Upper lobe of right lung (tissue), 1 donor: ENCODE data around the gene ABHD17B. TPM values are rescaled to one million over a fixed set of nuclear protein-coding genes. Genes with fewer than 3 reads are reported as not detected.

Source experiments
- ATAC-seq: fragments of 200-7000 bp; cut with Tn5 transposase; one replicate; pipeline ENCODE4 v1.9.1; 2020; ENCODE audit warnings: mild to moderate bottlenecking, moderate library complexity
- DNase-seq: peaks from one replicate; pipeline ENCODE4 v3.0.0-alpha.2; 2020
- H3K27ac ChIP-seq: fragments of 200-600 bp; one replicate; pipeline ENCODE4 v1.8.0; 2022
- H3K27me3 ChIP-seq: fragments of 200-600 bp; one replicate; pipeline ENCODE4 v1.8.0; 2022; ENCODE audit warnings: mild to moderate bottlenecking
- H3K36me3 ChIP-seq: fragments of 200-600 bp; one replicate; pipeline ENCODE4 v1.8.0; 2022
- H3K4me1 ChIP-seq: fragments of 200-600 bp; one replicate; pipeline ENCODE4 v1.8.0; 2022
- H3K4me3 ChIP-seq: fragments of 200-600 bp; one replicate; pipeline ENCODE4 v1.8.0; 2022; ENCODE audit warnings: mild to moderate bottlenecking
- H3K9me3 ChIP-seq: fragments of 200-600 bp; one replicate; pipeline ENCODE4 v1.8.0; 2022
- intact Hi-C: fragments of 100-400 bp; cut with DNase I; formaldehyde crosslinking; loops from one replicate; pipeline ENCODE4 v1.11.0; 2022
- total RNA-seq: library from RNA; stranded (reverse); fragmentation: NEBNext Ultra II Directional; extraction: Animal tissue kit (Norgen Biotek cat#: 25700); gene quantifications from one replicate; pipeline ENCODE4 v1.2.1, GENCODE V29; 2021
- TF ChIP-seq, protein P1 (sequence below): fragments of 200-600 bp; IDR thresholded peaks from one replicate; pipeline ENCODE4 v1.8.0; 2022; ENCODE audit warnings: antibody characterized with exemption
- donor health status: DM: no; HTN: yes; CAD: no; lungs with severe emphysema.

ABHD17B gene
- total RNA-seq, 1 donor from 2014 or later: 14.3 TPM

DNA sequence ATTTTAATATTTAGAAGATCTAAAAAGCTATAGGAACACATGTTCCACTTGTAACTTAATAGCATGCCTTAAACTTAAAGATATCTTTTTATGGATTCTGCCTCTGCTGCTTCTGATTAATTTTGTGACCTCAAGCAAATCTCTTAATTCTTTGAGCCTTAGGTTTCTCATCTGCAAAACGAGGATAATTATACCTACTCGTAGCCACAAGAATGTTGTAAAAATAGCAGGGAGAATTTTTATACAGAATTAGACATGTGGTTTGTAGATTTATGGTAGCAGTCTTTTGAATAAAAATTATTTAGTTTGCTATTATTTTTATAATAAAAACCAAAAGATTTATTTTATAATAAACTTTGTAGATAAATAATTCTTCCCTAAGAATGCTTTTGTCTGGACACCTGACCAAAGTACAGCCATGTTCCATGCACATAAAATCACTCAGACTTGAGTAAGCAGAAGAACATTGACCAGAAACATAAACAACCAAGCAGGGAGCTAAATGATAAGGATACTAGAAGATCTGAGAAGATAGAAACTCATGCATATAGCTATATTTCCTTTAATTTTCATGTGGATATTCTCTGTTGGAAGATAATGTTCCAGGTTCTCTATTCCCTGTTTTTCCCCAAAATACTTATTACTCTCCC, 18.9 kb upstream of the ABHD17B start:
- intact Hi-C loops: no loop called here
- ATAC-seq (no peak), DNase-seq (no peak)
- TF ChIP-seq, protein P1, sequence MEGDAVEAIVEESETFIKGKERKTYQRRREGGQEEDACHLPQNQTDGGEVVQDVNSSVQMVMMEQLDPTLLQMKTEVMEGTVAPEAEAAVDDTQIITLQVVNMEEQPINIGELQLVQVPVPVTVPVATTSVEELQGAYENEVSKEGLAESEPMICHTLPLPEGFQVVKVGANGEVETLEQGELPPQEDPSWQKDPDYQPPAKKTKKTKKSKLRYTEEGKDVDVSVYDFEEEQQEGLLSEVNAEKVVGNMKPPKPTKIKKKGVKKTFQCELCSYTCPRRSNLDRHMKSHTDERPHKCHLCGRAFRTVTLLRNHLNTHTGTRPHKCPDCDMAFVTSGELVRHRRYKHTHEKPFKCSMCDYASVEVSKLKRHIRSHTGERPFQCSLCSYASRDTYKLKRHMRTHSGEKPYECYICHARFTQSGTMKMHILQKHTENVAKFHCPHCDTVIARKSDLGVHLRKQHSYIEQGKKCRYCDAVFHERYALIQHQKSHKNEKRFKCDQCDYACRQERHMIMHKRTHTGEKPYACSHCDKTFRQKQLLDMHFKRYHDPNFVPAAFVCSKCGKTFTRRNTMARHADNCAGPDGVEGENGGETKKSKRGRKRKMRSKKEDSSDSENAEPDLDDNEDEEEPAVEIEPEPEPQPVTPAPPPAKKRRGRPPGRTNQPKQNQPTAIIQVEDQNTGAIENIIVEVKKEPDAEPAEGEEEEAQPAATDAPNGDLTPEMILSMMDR: no peak
- Histone ChIP-seq H3K4me1 (no peaks in the 10 kb centered on the region), H3K4me3 (no peak overlapping the region), H3K27ac (no peak overlapping the region), H3K27me3 (no peaks in the 10 kb centered on the region), H3K36me3 (no peaks in the 10 kb centered on the region), H3K9me3 (no peaks in the 10 kb centered on the region)

DNA sequence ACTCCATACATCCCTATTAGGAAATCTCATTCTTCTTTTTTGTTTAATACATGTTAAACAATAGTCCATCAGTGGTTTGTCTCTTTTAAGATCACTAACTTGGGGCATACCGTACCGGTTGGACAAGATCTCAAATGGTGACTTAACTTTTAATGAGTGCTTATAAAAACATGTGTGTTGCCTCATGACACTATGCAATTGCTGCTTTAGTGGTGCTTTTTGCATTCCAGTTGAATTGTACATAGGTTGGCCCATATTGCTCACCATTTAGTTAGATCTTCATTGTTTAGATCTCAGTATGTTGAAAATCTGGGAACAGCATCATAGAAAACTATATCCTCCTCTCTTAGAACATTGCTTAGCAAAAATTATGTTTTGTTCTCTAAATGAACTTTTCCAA, 18.2 kb upstream of the ABHD17B start:
- no peak overlapping the region for H3K27ac ChIP-seq
- intact Hi-C loops: no loop called here
- no peak overlapping the region for H3K4me3 ChIP-seq
- no peaks in the 10 kb centered on the region for H3K4me1 ChIP-seq
- TF ChIP-seq, protein P1: no peak
- H3K27me3 ChIP-seq: no peaks in the 10 kb centered on the region
- DNase-seq (no peak), ATAC-seq (no peak)
- no peaks in the 10 kb centered on the region for H3K36me3 ChIP-seq
- no peaks in the 10 kb centered on the region for H3K9me3 ChIP-seq

DNA sequence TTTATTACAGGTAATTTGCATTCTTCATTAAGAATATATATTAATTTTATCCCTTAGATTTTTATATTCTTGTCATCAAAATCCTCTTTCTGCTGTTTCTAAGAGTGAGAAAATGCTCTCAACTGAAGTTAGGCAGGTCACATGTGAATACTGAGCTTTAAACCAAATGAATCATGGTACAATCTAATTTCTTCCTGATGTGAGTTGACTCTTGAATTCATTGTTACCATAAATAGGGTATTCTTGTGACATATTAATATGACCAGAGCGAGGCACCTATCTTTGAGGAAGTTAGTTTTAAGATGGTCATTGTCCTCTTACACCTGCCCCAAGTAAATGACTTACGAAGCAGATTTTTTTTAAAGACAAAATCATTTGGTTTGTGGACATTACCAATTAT, 17.8 kb upstream of the ABHD17B start:
- H3K9me3 ChIP-seq: no peaks in the 10 kb centered on the region
- TF ChIP-seq, protein P1: no peak
- H3K27me3 ChIP-seq: no peaks in the 10 kb centered on the region
- no peak overlapping the region for H3K27ac ChIP-seq
- no peaks in the 10 kb centered on the region for H3K36me3 ChIP-seq
- ATAC-seq (no peak), DNase-seq (no peak)
- no peaks in the 10 kb centered on the region for H3K4me1 ChIP-seq
- H3K4me3 ChIP-seq: no peak overlapping the region
- intact Hi-C loops: no loop called here

DNA sequence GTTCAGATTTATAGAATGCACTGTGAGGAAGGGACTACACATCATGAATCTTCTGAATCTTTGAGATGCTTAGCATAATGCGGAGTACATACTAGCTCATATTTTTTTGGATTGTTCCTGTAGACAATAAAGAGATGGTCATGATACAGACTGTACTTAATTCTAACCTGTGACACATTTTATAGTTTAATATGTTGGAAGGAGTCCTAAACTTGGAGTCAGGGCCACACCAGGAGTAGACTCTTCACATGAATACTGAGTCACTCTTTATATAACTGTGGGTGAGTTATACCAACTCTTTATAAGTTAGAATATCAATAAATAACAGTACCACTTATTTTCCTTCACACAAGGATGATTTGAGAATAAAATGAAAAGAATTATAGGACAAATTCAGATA, 17.4 kb upstream of the ABHD17B start:
- DNase-seq (no peak), ATAC-seq (no peak)
- intact Hi-C loops: no loop called here
- TF ChIP-seq, protein P1: no peak
- Histone ChIP-seq H3K4me3 (no peak overlapping the region), H3K4me1 (no peaks in the 10 kb centered on the region), H3K27ac (no peak overlapping the region), H3K9me3 (no peaks in the 10 kb centered on the region), H3K27me3 (no peaks in the 10 kb centered on the region), H3K36me3 (no peaks in the 10 kb centered on the region)

DNA sequence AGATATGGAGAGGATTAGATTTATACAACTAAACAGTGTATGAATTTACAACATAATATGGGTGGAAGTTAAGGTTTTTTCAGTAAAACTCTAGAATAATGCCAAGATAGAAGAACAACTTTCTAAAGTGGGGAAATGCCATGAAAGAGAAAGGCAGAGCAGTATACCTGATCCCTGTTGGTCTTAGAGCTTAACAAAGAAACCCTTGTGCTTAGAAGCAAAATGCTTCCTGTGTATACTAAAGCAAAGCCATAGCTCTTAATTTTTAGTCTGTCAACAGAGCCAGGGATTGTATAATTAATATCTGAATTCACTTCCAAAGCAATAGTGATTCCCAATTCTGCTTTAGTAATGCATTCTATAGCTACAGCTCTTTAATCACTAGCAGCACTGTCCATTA, 14.8 kb upstream of the ABHD17B start:
- Histone ChIP-seq H3K4me3 (no peak overlapping the region), H3K27ac (no peak overlapping the region), H3K27me3 (no peaks in the 10 kb centered on the region), H3K4me1 (no peaks in the 10 kb centered on the region), H3K9me3 (no peaks in the 10 kb centered on the region), H3K36me3 (no peaks in the 10 kb centered on the region)
- ATAC-seq: no peak
- intact Hi-C loops: no loop called here
- TF ChIP-seq, protein P1: no peak
- no peak for DNase-seq

DNA sequence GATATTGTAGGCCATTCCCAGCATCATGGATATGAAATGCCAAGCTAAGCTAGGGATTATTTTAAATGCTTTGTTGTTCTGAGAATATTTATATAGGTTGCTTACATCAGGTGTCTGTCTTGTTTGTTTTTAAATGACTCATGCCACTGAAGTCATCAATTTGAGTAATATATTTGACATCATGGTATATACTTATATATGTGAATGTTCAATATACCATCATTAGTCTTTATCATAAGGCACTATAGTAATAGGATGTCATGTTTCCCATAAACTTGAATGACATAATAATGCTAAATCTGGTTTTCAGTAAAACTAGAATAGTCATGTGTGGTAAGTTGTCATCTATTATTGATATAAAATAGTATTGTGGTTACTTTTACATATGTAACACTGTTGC, 13.6 kb upstream of the ABHD17B start:
- TF ChIP-seq, protein P1: no peak
- H3K9me3 ChIP-seq: no peaks in the 10 kb centered on the region
- ATAC-seq: no peak
- intact Hi-C loops: no loop called here
- H3K36me3 ChIP-seq: no peaks in the 10 kb centered on the region
- no peaks in the 10 kb centered on the region for H3K27me3 ChIP-seq
- DNase-seq: no peak
- H3K27ac ChIP-seq: no peak overlapping the region
- H3K4me3 ChIP-seq: no peak overlapping the region
- no peaks in the 10 kb centered on the region for H3K4me1 ChIP-seq
